DND-41 (cell line): ENCODE data around the gene IFT27.

Experiments
- CTCF ChIP-seq: IDR thresholded peaks from 2 replicates; pipeline ENCODE4 v1.5.1; 2012; ENCODE audit warnings: borderline replicate concordance, low read length, moderate library complexity, mild to moderate bottlenecking; ENCODE audit not compliant: poor library complexity, severe bottlenecking; ENCODE audit errors: extremely low read depth
- EZH2 ChIP-seq: IDR thresholded peaks from 3 replicates; pipeline ENCODE4 v1.6.1; 2012; ENCODE audit warnings: borderline replicate concordance, low read depth, mild to moderate bottlenecking, moderate library complexity, low read length, inconsistent platforms; ENCODE audit not compliant: severe bottlenecking

- TF ChIP-seq CTCF: no peak
- TF ChIP-seq EZH2: no peak
Observed at GRCh38 chr22:36806835-36807234, 30.9 kb upstream of the IFT27 start.
